NCI-H82 treated with DMSO at 0.1 percent for 48 hours (cell line): ENCODE data around the gene KRT81.
"Not testable (repeated sequence)": the region's sequence is repeated elsewhere in the genome, so short reads cannot be mapped to it uniquely, and the experiment has no call there.

Source experiments
- DNase-seq: peaks from one replicate; lab custom pipeline; 2025; ENCODE audit not compliant: unreplicated experiment; lab: John Stamatoyannopoulos, UW

Gene KRT81

GRCh38 chr12:52256584-52256935 is 34.8 kb downstream of the KRT81 start:
- DNase-seq: no peak

GRCh38 chr12:52255926-52256583 is 35.3 kb downstream of the KRT81 start:
- no peak for DNase-seq

- DNase-seq: no peak
Measured at GRCh38 chr12:52254965-52255751, 36.2 kb downstream of the KRT81 start.

GRCh38 chr12:52254180-52254964 is 37.0 kb downstream of the KRT81 start:
- no peak for DNase-seq

- DNase-seq: no peak
Measured at GRCh38 chr12:52253391-52254179, 37.7 kb downstream of the KRT81 start.

GRCh38 chr12:52252728-52253343 is 38.5 kb downstream of the KRT81 start:
- DNase-seq: no peak

GRCh38 chr12:52252175-52252615 is 39.1 kb downstream of the KRT81 start:
- not testable (repeated sequence) for DNase-seq

GRCh38 chr12:52251367-52252051 is 39.8 kb downstream of the KRT81 start:
- no peak for DNase-seq

GRCh38 chr12:52250048-52250990 is 41.0 kb downstream of the KRT81 start:
- DNase-seq: no peak

GRCh38 chr12:52249511-52250047 is 41.8 kb downstream of the KRT81 start:
- no peak for DNase-seq

GRCh38 chr12:52248541-52249461 is 42.5 kb downstream of the KRT81 start:
- no peak for DNase-seq

GRCh38 chr12:52247622-52248540 is 43.5 kb downstream of the KRT81 start:
- no peak for DNase-seq

GRCh38 chr12:52246720-52247621 is 44.4 kb downstream of the KRT81 start:
- no peak for DNase-seq

- no peak for DNase-seq
Measured at GRCh38 chr12:52245962-52246569, 45.3 kb downstream of the KRT81 start.
